Testis (tissue), 2 donors: ENCODE measurements around the gene COA6.

ENCODE experiments used
- CTCF ChIP-seq, 3 experiments: fragments of 450-650 bp in 2 of 3; fragments of 200-600 bp in 1 of 3; sonication (generic) in 1 of 3; IDR thresholded peaks; one replicate each; pipeline ENCODE4 v1.5.1; 2016 to 2019; ENCODE audit warnings: antibody characterized with exemption in 3 of 3, mild to moderate bottlenecking in 2 of 3, moderate library complexity in 1 of 3
- POLR2A ChIP-seq: fragments of 450-650 bp; IDR thresholded peaks from one replicate; pipeline ENCODE4 v1.6.1; 2017; ENCODE audit warnings: antibody characterized with exemption, mild to moderate bottlenecking, moderate library complexity

GRCh38 chr1:234433563-234434285, 60.5 kb downstream of the COA6 start:
- no peak for TF ChIP-seq POLR2A
- TF ChIP-seq CTCF (IDR thresholded peaks at IDR 0.05): no peak
